Large intestine (tissue), 3 donors: ENCODE results near the gene NGDN. TPM values are rescaled to one million over a fixed set of nuclear protein-coding genes. Genes with fewer than 3 reads are reported as not detected.

Source experiments
- DNase-seq, 2 donors: peaks; one replicate each; pipeline versions ENCODE4 v3.0.0 to v3.0.0-alpha.2; 2013
- H3K27ac ChIP-seq: one replicate; pipeline ENCODE4 v1.5.1; 2013; ENCODE audit warnings: low read length
- H3K27me3 ChIP-seq: 2 replicates; pipeline ENCODE4 v1.6.1; 2013; ENCODE audit warnings: low read length; ENCODE audit not compliant: control insufficient read depth, insufficient read depth
- H3K36me3 ChIP-seq: 2 replicates; pipeline ENCODE4 v1.6.1; 2013; ENCODE audit warnings: low read length; ENCODE audit not compliant: control insufficient read depth, insufficient read depth
- H3K4me1 ChIP-seq: one replicate; pipeline ENCODE4 v1.6.1; 2013; ENCODE audit warnings: low read length; ENCODE audit not compliant: control insufficient read depth, insufficient read depth
- H3K4me3 ChIP-seq: one replicate; pipeline ENCODE4 v1.5.1; 2013; ENCODE audit warnings: low read length
- H3K9me3 ChIP-seq: one replicate; pipeline ENCODE4 v1.6.1; 2013; ENCODE audit warnings: mild to moderate bottlenecking, low read depth, low read length, moderate library complexity; ENCODE audit not compliant: control insufficient read depth
- WGBS: methylation state at CpG from one replicate; pipeline ENCODE4 v1.1.5; 2013; ENCODE audit warnings: low lambda C conversion rate; ENCODE audit not compliant: insufficient coverage; 5-methylcytosine and 5-hydroxymethylcytosine counted together
- polyA plus RNA-seq: library from polyadenylated mRNA; unstranded; fragments of 120-200 nt; gene quantifications from one replicate; pipeline ENCODE4 v1.2.1, GENCODE V29; 2013

Gene NGDN
- polyA plus RNA-seq, 1 donor: 48.3 TPM

DNA sequence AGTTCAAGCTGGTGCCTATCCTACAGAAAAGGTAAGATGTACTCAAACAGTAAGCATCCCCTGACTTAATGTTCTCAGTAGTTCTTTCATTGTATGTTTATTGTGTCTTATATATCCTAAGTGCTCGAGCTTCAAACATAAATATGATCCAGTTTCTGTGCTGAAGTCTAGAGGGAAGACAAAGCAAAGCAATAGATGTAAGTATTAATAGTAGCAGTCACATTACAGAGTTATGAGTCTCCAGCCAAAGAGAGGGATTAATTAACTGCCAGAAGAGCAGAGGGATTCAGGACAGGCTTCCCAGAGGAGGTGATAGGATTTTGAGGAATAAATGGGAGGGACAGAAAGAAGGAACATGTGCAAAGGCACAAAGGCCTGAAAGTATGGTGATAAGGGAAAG, 1.4 kb downstream of the NGDN start:
- no CpG with 5 or more reads among the region's 1 CpG for WGBS
- H3K4me3 ChIP-seq: no peak overlapping the region

DNA sequence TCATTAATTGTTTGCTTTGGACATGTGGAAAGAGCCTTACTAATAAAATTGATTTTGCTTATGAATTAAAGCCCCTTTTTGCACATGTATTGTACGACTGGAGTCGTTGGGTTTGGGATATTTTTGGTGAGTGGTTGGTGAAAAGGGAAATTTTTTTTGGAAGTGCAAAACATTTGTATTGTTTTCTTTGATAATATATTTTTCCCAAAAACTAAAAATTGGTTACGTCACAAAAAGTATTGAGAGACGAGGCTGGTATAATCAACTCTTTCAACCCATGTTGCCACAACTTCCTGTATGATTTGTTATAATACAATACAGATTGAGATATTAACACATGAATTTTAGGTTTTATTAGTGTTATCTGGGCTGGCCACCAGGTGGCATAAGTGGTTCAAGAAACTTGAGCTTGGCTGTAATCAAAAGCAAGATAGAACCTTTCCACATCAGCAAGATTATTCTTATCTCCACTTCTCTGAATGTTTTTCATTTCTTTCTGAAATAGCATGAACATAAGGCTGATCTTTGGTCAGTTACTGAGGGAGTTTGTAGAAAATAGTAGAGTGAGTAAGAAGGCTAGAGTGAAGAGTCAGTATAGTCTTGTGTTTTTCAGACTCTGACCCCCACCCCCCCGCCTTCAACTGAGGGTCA, 8.7 kb downstream of the NGDN start:
- Histone ChIP-seq H3K4me3 (no peak overlapping the region), H3K4me1 (peaks cover 10% of the 10 kb centered on the region), H3K9me3 (no peaks in the 10 kb centered on the region), H3K27ac (peak overlapping the region; percentile 82), H3K36me3 (peaks cover 52% of the 10 kb centered on the region), H3K27me3 (no peaks in the 10 kb centered on the region)
- WGBS: 69% methylated on average over 2 of the region's 5 CpGs
- DNase-seq: peak; percentile 71 to 79

More for the DNA sequence above, 1.4 kb downstream of the NGDN start:
- H3K4me1 ChIP-seq: peaks cover 4% of the 10 kb centered on the region
- H3K27me3 ChIP-seq: no peaks in the 10 kb centered on the region
- H3K36me3 ChIP-seq: peaks cover 36% of the 10 kb centered on the region
- no peak for DNase-seq
- no peak overlapping the region for H3K27ac ChIP-seq
- H3K9me3 ChIP-seq: no peaks in the 10 kb centered on the region

DNA sequence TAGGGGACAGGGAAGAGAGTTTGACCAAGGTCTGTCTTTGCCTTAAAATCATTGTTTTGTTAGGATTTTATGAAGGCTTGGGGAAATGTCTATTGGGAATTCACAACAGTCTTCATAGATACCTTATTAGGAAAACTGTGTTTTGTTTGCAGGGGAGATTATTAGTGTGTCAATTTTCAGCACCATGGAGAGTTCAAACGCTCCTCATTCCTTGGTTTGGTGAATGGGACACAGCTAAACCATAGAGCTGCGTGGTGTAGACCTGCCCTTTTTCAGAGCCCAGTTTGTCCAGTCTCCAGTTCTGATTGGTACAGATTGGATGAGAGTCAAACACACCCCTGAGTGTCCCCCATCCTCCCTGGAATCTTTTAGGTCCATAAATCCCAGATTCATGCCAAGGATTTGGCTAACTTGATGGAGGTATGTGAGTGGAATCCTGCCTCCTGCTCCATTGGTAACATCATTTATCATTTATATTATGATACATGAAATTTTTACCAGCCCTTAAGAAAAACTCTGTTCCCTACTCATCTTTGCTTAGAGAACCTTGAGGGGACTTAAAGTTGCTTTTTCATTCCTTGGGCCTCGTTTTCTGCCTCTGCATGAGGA, 12.0 kb downstream of the NGDN start:
- Histone ChIP-seq H3K36me3 (peaks cover 37% of the 10 kb centered on the region), H3K4me3 (no peak overlapping the region), H3K27ac (no peak overlapping the region), H3K4me1 (peaks cover 10% of the 10 kb centered on the region), H3K27me3 (no peaks in the 10 kb centered on the region), H3K9me3 (no peaks in the 10 kb centered on the region)
- whole genome bisulfite sequencing: 100% methylated on average over 1 of the region's 3 CpGs
- DNase-seq: peak in 1 of 2 donors; percentile 14

DNA sequence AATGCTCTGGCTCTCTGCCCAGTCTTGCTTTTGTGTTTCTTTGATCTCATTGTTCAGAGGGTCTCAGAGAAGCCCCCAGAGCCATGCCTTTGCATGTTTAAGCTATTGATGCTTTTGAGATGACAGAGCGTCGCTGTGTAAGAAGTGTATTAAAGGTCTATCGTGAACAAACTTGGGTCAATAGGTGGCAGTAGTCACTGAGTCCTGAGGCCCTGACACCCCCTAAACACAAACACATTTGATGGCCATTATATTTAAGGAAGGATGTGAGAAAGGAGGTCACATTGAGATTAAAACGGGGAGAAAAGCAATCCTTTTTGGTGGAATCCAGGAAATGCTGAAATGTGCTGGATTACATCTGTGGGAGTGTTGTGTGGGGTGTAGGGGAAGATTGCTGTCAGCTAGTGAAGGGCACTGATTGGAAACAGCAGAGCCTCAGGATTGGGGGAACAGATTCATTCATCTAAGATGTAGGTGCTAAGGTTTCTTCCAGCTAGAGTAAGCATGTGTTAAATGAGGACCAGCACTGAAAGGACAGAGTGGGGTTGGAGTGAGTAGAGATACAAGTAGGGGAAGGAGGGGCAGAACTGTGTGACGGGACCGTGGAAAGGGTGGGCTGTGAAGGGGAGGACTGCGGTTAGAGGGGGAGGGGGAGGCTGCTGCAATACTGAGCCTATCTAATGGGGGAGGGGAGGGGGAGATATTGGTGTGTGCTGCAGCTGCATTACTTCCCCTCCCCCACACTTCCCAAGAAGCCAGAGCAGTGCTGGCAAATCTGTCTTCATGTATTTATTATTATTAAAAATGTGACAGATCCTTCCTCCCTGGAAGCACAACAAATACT, 12.7 kb downstream of the NGDN start:
- Histone ChIP-seq H3K27me3 (no peaks in the 10 kb centered on the region), H3K4me3 (no peak overlapping the region), H3K4me1 (peaks cover 10% of the 10 kb centered on the region), H3K27ac (no peak overlapping the region), H3K9me3 (no peaks in the 10 kb centered on the region), H3K36me3 (peaks cover 36% of the 10 kb centered on the region)
- no peak for DNase-seq
- WGBS: 60% methylated on average over 1 of the region's 7 CpGs

DNA sequence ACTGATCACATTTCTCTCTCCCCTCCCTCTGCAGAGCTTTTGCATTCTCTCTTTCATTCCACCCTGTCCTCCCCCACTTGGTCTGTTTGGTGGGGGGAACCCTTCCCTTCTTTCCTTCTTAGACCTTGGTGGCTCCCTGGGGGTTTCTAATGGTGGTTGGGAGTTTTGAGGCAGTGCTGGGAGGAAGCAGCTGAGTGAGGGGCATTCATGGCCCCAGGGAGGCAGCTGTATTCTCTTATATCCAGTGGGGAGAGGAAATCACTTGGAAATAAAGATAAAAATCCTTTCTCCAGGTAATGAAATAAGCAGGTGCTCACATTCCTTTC, 13.3 kb downstream of the NGDN start:
- H3K27ac ChIP-seq: no peak overlapping the region
- H3K4me1 ChIP-seq: peaks cover 10% of the 10 kb centered on the region
- H3K27me3 ChIP-seq: no peaks in the 10 kb centered on the region
- H3K4me3 ChIP-seq: no peak overlapping the region
- H3K9me3 ChIP-seq: no peaks in the 10 kb centered on the region
- no peak for DNase-seq
- H3K36me3 ChIP-seq: peaks cover 31% of the 10 kb centered on the region

DNA sequence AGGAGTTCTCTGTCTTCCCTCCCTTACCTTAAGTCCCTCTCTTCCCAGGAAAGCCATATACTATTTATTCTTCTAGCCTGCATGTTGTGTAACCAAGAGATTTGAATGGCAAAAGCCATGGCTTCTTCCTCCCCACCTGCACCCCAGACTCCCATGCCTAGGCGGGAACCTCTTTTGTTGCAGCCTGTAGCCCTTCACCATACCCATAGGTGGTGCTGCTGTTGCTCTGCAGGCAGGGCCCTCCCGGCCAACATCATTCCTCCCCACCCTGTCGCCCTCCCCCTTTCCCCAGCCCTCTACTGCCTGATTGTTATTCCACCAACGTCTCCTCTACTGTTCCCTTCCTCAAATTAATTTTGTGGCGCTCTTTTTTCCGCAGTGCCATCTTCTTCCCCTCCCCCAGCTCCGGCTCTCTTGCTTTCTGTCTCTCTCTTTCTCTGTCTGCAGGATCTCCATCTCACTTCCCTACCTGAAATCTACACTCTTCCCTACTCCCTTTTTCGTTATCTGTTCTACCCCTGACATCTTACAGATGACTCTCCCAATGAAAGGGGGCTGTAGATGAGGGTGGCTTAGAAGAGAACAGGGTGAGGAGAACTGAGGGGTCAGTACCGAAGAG, 13.8 kb downstream of the NGDN start:
- peaks cover 32% of the 10 kb centered on the region for H3K36me3 ChIP-seq
- H3K4me1 ChIP-seq: peaks cover 10% of the 10 kb centered on the region
- no peak overlapping the region for H3K27ac ChIP-seq
- WGBS: 43% methylated on average over 4 of the region's 9 CpGs
- no peaks in the 10 kb centered on the region for H3K9me3 ChIP-seq
- no peak overlapping the region for H3K4me3 ChIP-seq
- H3K27me3 ChIP-seq: no peaks in the 10 kb centered on the region
- no peak for DNase-seq

DNA sequence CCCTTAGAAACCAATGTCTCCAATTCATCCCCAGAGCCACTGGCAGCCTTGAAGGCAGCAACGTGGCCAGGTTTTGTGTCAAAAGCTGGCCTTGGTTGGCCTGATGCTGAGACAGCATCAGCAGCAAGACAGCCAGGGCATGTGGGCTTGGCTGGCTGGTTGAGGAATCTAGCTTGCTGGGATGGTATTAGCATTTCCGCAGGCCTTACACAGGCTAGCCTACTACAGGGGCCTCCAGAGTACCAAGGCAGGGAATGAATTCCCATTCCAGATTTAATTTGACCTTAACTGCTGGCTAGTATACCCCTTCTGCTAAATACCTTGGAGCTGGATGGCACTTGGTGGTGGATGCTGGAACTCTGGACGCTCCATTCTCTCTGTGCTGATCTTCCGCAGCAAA, 15.8 kb downstream of the NGDN start:
- no CpG with 5 or more reads among the region's 4 CpGs for WGBS
- Histone ChIP-seq H3K4me1 (no peaks in the 10 kb centered on the region), H3K9me3 (no peaks in the 10 kb centered on the region), H3K27me3 (no peaks in the 10 kb centered on the region), H3K4me3 (no peak overlapping the region), H3K27ac (no peak overlapping the region), H3K36me3 (peaks cover 25% of the 10 kb centered on the region)
- no peak for DNase-seq

DNA sequence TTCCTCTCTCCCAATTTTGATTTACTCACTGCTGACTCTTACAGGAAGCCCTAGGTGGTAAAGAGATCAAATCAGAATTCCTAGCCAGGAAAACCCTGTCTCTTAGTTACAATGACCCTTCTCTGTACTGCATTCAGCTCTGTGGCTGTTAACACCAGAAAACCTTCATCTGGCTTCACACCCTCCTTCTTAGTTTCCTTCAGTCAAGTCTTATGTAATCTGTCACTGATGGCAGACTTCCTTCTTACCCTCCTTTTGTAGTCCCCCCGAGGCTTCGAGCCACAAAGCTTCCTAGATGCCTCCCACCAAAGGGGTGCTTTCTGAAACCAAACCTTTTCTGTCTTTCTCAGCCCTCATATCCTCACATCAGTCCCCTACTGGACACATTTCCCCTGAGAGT, 16.5 kb downstream of the NGDN start:
- Histone ChIP-seq H3K9me3 (no peaks in the 10 kb centered on the region), H3K27ac (no peak overlapping the region), H3K36me3 (peaks cover 24% of the 10 kb centered on the region), H3K27me3 (no peaks in the 10 kb centered on the region), H3K4me3 (no peak overlapping the region), H3K4me1 (no peaks in the 10 kb centered on the region)
- DNase-seq: no peak
- WGBS: no CpG with 5 or more reads among the region's 2 CpGs

DNA sequence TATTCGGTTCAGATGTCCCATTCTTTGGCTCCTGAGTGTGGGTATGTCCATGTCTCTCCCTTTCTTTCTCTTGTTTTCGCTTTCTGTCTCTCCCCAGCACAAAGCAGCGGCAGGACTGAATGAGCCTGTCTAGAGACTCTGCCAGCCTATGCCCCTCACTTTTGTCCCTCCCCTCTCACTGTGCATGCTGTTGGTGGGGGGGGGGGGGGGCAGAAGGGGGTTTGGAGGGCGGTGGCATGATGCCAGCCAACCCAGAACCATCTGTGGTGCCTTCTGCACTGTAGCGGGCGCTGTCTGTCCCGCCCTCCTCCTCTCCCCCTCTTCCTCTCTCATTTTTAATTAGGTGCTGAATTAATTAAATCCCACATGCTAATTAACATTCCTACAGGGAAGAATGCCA, 17.7 kb downstream of the NGDN start:
- H3K9me3 ChIP-seq: no peaks in the 10 kb centered on the region
- no CpG with 5 or more reads among the region's 7 CpGs for WGBS
- H3K36me3 ChIP-seq: peaks cover 22% of the 10 kb centered on the region
- no peak overlapping the region for H3K27ac ChIP-seq
- H3K4me1 ChIP-seq: no peaks in the 10 kb centered on the region
- H3K27me3 ChIP-seq: no peaks in the 10 kb centered on the region
- no peak overlapping the region for H3K4me3 ChIP-seq
- DNase-seq: no peak

DNA sequence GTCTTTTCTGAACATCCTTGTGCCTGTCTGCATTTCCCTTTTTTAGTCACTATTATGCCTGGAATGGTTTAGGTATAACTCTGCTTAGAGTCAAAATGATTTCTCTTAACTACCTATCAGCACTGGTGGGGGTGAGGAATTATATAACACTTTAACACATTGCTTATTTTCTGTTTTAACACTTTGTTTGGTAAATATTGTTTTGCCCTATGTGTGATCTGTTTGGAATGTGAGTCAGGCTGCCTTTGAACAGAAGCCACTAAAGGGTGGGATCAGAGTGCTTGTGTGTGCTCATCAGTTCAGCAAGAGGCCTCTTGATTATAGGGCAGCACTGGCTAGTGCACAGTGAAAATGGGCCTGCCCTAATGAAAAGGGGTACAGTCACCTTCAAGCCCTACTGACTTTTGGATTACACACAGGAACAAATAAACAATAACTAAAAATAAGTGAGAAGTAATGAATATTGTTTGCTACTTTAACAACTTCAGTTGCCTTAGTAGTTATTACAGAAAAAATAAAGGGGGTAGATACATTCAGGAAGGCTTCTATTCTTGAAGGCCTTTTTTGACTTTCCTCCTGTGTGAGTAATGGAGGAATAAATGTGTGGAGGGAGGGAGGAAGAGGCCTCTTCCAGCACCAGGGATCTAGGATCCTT, 23.2 kb downstream of the NGDN start:
- Histone ChIP-seq H3K27ac (no peak overlapping the region), H3K4me1 (peaks cover 5% of the 10 kb centered on the region), H3K27me3 (no peaks in the 10 kb centered on the region), H3K4me3 (no peak overlapping the region), H3K36me3 (peaks cover 3% of the 10 kb centered on the region), H3K9me3 (no peaks in the 10 kb centered on the region)
- DNase-seq: no peak
